ENCODE measurements around the gene FAM53A.

Gene FAM53A

GRCh38 chr4:1626151-1626550, 58.0 kb downstream of the FAM53A start:
- DNase-seq (ENCODE audit: extremely low read depth, insufficient read length), result no peak
- no peaks in the 10 kb centered on the region for H3K36me3 ChIP-seq (ENCODE audit: control insufficient read depth, insufficient read depth, low read length)
- no peak overlapping the region for H3K4me3 ChIP-seq (replicated peaks; ENCODE audit: low read depth, low read length)
- TF ChIP-seq CTCF (IDR thresholded peaks at IDR 0.05; ENCODE audit: insufficient read depth, low read length, poor library complexity, severe bottlenecking), result no peak
- no peaks in the 10 kb centered on the region for H3K27me3 ChIP-seq (replicated peaks; ENCODE audit: control insufficient read depth, insufficient read depth, low read length)

GRCh38 chr4:1625600-1626138, 58.4 kb downstream of the FAM53A start:
- H3K36me3 ChIP-seq (ENCODE audit: control insufficient read depth, insufficient read depth, low read length), result no peaks in the 10 kb centered on the region
- DNase-seq (ENCODE audit: extremely low read depth, insufficient read length), result no peak
- TF ChIP-seq CTCF (IDR thresholded peaks at IDR 0.05; ENCODE audit: insufficient read depth, low read length, poor library complexity, severe bottlenecking), result no peak
- no peak overlapping the region for H3K4me3 ChIP-seq (replicated peaks; ENCODE audit: low read depth, low read length)
- H3K27me3 ChIP-seq (replicated peaks; ENCODE audit: control insufficient read depth, insufficient read depth, low read length), result no peaks in the 10 kb centered on the region

- no peak for TF ChIP-seq CTCF (IDR thresholded peaks at IDR 0.05; ENCODE audit: insufficient read depth, low read length, poor library complexity, severe bottlenecking)
- H3K4me3 ChIP-seq (replicated peaks; ENCODE audit: low read depth, low read length), result no peak overlapping the region
- H3K27me3 ChIP-seq (replicated peaks; ENCODE audit: control insufficient read depth, insufficient read depth, low read length), result no peaks in the 10 kb centered on the region
- DNase-seq (ENCODE audit: extremely low read depth, insufficient read length), result no peak
- no peaks in the 10 kb centered on the region for H3K36me3 ChIP-seq (ENCODE audit: control insufficient read depth, insufficient read depth, low read length)
Measured at GRCh38 chr4:1624519-1624910, 59.6 kb downstream of the FAM53A start.

- Histone ChIP-seq H3K27me3 (replicated peaks; ENCODE audit: control insufficient read depth, insufficient read depth, low read length) (no peaks in the 10 kb centered on the region), H3K4me3 (replicated peaks; ENCODE audit: low read depth, low read length) (no peak overlapping the region), H3K36me3 (ENCODE audit: control insufficient read depth, insufficient read depth, low read length) (no peaks in the 10 kb centered on the region)
- TF ChIP-seq CTCF (IDR thresholded peaks at IDR 0.05; ENCODE audit: insufficient read depth, low read length, poor library complexity, severe bottlenecking), result no peak
- DNase-seq (ENCODE audit: extremely low read depth, insufficient read length), result no peak
Measured at GRCh38 chr4:1623821-1624518, 60.1 kb downstream of the FAM53A start.

GRCh38 chr4:1623400-1623799, 60.7 kb downstream of the FAM53A start:
- TF ChIP-seq CTCF (IDR thresholded peaks at IDR 0.05; ENCODE audit: insufficient read depth, low read length, poor library complexity, severe bottlenecking), result no peak
- H3K36me3 ChIP-seq (ENCODE audit: control insufficient read depth, insufficient read depth, low read length), result no peaks in the 10 kb centered on the region
- H3K27me3 ChIP-seq (replicated peaks; ENCODE audit: control insufficient read depth, insufficient read depth, low read length), result no peaks in the 10 kb centered on the region
- no peak overlapping the region for H3K4me3 ChIP-seq (replicated peaks; ENCODE audit: low read depth, low read length)
- DNase-seq (ENCODE audit: extremely low read depth, insufficient read length), result no peak
